T follicular helper cell (primary cell): ENCODE results near the gene CBLL1.

Source experiments
- DNase-seq: peaks from one replicate; pipeline ENCODE4 v3.0.0-alpha.2; 2020; ENCODE audit warnings: low read depth

Gene CBLL1

GRCh38 chr7:107744345-107744750 is 406 bp downstream of the CBLL1 start:
- DNase-seq, result peak; percentile 4

GRCh38 chr7:107746006-107746405 is 2.1 kb downstream of the CBLL1 start:
- no peak for DNase-seq

GRCh38 chr7:107751113-107751512 is 7.2 kb downstream of the CBLL1 start:
- DNase-seq, result no peak

GRCh38 chr7:107754642-107755041 is 10.7 kb downstream of the CBLL1 start:
- DNase-seq, result no peak

- DNase-seq, result no peak
These were observed 14.7 kb downstream of the CBLL1 start for GRCh38 chr7:107758667-107759066.

- no peak for DNase-seq
These were observed 23.4 kb downstream of the CBLL1 start for GRCh38 chr7:107767391-107767790.

GRCh38 chr7:107768263-107768662 is 24.3 kb downstream of the CBLL1 start:
- no peak for DNase-seq

GRCh38 chr7:107773027-107773426 is 29.1 kb downstream of the CBLL1 start:
- no peak for DNase-seq

GRCh38 chr7:107777702-107778101 is 33.8 kb downstream of the CBLL1 start:
- DNase-seq, result no peak

GRCh38 chr7:107778283-107778682 is 34.3 kb downstream of the CBLL1 start:
- DNase-seq, result no peak

- no peak for DNase-seq
These were observed 35.7 kb downstream of the CBLL1 start for GRCh38 chr7:107779647-107780099.

GRCh38 chr7:107782374-107782773 is 38.4 kb downstream of the CBLL1 start:
- no peak for DNase-seq

- no peak for DNase-seq
These were observed 39.7 kb downstream of the CBLL1 start for GRCh38 chr7:107783648-107784047.

- no peak for DNase-seq
These were observed 41.2 kb downstream of the CBLL1 start for GRCh38 chr7:107785170-107785569.

- no peak for DNase-seq
These were observed 42.0 kb downstream of the CBLL1 start for GRCh38 chr7:107785926-107786325.

- no peak for DNase-seq
These were observed 44.3 kb downstream of the CBLL1 start for GRCh38 chr7:107788216-107788615.

- DNase-seq, result no peak
These were observed 44.7 kb downstream of the CBLL1 start for GRCh38 chr7:107788662-107789061.

GRCh38 chr7:107789647-107790046 is 45.7 kb downstream of the CBLL1 start:
- no peak for DNase-seq

GRCh38 chr7:107792364-107792763 is 48.4 kb downstream of the CBLL1 start:
- no peak for DNase-seq

- no peak for DNase-seq
These were observed 55.8 kb downstream of the CBLL1 start for GRCh38 chr7:107799647-107800264.

- DNase-seq, result no peak
These were observed 59.2 kb downstream of the CBLL1 start, which contains the start of gene SLC26A3 for GRCh38 chr7:107803009-107803610. Gene SLC26A3, minus strand, starts transcription at chr7:107803223. Its CDS starts 8,714 bp downstream, at chr7:107794509.

- DNase-seq, result no peak
These were observed 65.2 kb downstream of the CBLL1 start for GRCh38 chr7:107809179-107809578.

GRCh38 chr7:107810626-107811025 is 66.7 kb downstream of the CBLL1 start:
- DNase-seq, result no peak
